GM18861 (cell line): ENCODE data around the gene EIF4B.

Experiments used
- ATAC-seq: cut with Tn5 transposase; IDR thresholded peaks from one replicate; pipeline ENCODE4 v1.9.1; 2021; ENCODE audit not compliant: unreplicated experiment

The EIF4B gene

GRCh38 chr12:53045696-53046045 is 39.4 kb downstream of the EIF4B start:
- no peak for ATAC-seq

GRCh38 chr12:53046655-53047220 is 40.5 kb downstream of the EIF4B start:
- ATAC-seq: peak; percentile 6

- peak; percentile 55 for ATAC-seq
Observed at GRCh38 chr12:53047221-53048032, 41.2 kb downstream of the EIF4B start.

DNA sequence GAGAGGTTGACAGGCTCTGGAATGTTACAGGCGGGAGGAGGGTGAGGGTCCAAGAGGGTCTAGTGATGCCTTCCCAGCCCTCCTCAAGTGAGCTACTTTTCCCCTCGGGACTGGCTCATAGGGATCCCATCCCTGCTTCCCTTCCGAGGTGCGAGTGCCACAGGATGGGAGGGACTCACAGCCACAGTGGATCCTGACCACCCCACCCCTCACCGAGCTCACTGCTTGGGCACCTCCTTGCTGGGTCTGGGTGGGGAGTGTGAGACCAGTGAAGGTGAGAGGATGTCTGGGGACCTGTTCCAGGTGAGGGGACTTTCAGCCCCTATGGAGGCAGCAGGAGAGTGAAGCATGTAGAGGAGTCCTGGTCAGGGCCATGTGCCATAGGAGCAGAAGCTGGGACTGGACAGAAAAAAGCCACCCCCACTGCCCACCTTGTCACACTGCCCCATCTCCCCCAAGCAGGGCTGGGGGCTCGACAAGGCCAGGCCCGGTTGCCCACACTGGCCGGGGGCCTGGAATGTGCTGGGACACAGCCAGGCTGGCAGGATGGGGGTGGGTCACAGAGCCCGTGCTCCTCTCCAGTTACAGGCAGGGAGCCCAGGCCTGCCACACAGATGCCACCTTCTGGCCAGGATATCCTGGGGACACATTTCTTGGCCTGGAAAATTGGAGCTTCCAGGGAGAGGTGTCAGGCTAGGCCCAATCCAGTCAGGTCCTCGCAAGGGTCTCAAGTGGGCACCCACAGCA is 42.0 kb downstream of the EIF4B start:
- ATAC-seq: no peak

GRCh38 chr12:53048780-53049401 is 42.6 kb downstream of the EIF4B start:
- ATAC-seq: no peak

DNA sequence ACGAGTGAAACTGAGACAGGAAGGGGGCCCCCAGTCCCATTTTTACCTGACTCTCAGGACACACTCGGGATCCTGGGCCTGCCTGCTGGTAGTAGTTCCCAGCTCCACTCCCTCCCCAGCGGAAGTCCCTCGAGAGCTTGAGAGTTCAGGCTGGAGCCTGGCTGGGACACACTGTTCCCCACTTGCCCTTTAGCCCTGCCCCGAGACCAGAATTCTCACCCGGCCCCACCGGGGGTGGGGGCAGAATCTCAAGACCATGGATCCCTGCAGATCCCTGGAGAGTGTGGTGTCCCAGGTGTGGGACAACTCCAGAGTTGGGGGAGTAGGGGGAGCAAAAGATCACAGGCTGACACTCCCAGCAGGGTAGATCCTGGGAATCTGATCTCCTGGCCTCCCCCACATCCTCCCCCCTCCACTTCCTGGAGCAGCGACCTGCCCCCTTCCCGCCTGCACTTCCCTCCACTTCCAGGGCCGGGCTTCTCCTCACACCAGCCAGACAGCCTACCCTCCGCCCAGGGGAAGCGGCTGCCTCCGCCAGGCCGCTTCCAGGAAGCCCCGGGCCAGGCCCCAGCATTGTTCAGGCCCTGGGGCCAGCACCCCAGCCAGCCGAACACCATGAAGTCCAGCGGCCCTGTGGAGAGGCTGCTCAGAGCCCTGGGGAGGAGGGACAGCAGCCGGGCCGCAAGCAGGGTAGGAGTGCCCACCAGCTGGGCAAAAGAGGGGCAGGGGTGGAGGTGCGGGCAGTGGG is 43.5 kb downstream of the EIF4B start, which contains the start of gene TNS2:
TSS of gene TNS2 (plus strand) at position 495 of the 748 bp plus-strand sequence. CDS start at position 616, 121 bp downstream.
- no peak for ATAC-seq

- ATAC-seq: no peak
Observed at GRCh38 chr12:53050426-53051057, 44.3 kb downstream of the EIF4B start.

DNA sequence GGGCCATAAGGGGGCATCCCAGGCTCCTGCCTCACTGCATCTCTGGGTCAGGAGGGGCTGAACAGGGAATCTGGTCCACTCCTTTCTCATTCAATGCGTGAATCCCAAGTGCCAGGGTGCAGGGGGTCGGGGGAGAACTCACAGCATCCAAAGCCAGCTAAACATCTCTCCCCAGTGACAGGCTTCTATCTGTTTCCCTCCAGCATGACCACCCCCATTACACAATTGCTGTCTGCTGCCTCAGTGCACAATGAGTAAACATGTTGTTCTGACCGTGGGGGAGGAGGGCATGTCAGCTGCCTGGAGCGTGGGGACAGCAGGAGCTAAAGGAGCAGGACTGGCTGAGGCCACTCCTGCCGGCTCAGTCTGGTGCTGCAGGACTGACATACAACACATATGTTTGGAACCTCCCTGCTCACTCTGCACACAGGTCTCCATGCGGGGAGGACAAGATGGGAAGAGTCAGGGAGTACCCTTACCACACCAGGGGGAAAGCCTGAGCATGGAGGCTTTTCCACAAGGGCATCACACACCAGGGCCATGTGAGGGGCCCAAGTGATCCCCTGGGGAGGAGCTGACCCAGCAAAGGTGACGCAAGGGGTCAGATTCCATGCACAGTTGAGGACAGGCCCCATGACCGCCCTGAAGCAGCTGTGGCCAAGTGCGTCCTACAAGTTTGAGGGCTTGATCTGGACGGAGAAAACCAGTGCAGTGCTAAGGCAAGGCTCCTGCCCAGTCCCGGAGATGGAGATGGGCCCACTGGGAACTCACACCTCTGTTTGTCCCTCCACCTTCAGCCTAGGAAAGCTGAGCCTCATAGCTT is 45.0 kb downstream of the EIF4B start:
- ATAC-seq: no peak

- no peak for ATAC-seq
Observed at GRCh38 chr12:53051881-53052412, 45.7 kb downstream of the EIF4B start.

GRCh38 chr12:53052419-53053217 is 46.4 kb downstream of the EIF4B start:
- no peak for ATAC-seq

GRCh38 chr12:53053218-53054111 is 47.2 kb downstream of the EIF4B start:
- ATAC-seq: no peak

DNA sequence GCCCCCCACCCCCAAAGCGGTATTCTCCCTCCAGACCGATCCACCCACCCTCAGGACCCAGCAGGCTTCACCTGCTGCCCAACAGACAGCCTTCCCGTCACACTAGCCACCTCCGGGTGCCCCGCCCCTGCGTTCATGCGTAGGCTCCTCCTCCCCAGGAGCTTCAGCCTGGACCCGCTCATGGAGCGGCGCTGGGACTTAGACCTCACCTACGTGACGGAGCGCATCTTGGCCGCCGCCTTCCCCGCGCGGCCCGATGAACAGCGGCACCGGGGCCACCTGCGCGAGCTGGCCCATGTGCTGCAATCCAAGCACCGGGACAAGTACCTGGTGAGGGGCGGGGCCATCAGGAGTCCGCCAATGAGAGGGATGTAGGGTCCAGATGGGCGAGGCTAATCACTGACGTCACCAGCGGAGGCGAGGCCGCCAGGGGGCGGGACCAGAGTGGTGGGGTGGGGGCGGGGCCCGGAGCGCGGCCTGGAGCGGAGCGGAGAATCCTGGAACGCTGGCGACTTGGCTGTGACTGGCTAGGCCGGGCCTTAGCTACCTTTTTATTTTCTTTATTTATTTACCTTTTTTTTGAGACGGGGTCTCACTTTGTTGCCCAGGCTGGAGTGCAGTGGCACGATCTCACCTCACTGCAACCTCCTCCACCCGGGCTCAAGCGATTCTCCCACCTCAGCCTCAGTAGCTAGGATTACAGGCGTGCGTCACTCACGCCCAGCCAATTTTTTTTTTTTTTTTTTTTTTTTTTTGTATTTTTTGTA is 48.0 kb downstream of the EIF4B start:
- peak; percentile 85 for ATAC-seq

GRCh38 chr12:53055471-53056266 is 49.4 kb downstream of the EIF4B start:
- ATAC-seq: no peak

- no peak for ATAC-seq
Observed at GRCh38 chr12:53056296-53056695, 50.0 kb downstream of the EIF4B start.

GRCh38 chr12:53056901-53057300 is 50.6 kb downstream of the EIF4B start:
- ATAC-seq: no peak
